Measurements from ENCODE around the gene TSR3. TPM values are rescaled to one million over a fixed set of nuclear protein-coding genes. Genes with fewer than 3 reads are reported as not detected.

TSR3 gene
- total and polyA plus RNA-seq, 2 of the 13 experiments (the other 11 are each of a cell fraction or from before 2014, with no cell fraction given) = 24.2 to 51.0 TPM

DNA sequence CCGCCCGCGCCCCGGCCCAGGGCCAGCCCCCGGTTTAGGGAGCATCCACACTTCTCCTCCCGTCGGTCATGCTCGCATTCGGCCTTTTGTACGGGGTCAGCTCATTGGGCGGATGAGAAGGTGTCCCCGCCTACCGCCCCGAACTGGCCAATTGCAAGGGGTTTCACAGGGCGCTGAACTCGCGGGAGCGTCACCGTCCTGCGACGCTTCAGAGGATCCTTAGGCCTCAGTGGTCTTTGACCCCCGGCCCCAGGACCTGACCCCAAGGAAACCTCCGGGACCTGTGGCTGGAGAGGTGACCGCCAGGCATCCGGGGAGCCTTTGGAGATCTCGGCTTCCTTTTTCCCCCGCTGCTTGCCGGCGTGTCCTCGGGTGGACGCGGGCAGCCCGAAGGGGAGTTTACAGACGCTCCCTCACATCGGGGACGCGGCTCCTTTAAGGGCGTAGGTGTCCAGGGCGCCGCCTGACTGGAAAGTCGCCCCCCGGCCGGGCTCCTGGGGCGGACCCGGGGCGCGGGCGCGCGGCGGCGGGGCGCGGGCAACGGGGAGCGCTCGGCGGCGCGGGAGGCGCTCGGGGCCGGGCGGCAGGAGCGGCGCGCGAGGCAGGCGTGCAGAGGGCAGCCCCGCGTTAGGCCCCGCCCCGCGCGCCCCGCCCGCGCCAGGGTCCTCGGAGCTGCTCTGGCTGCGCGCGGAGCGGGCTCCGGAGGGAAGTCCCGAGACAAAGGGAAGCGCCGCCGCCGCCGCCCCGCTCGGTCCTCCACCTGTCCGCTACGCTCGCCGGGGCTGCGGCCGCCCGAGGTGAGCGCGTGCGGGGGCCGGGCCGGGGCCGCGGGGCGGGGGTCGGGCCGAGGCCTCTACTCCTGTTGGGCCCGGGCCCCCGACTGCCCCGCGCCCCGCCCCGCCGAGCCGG is 42.4 kb downstream of the TSR3 start, which contains the start of gene UBE2I (continued):
- 0 out of 2 replicates have a peak, but pooled peaks have one; percentile 38 for TF ChIP-seq ZNF83 (CRISPR knock-in tag; IDR thresholded peaks at IDR 0.05; ENCODE audit: borderline replicate concordance)
- TF ChIP-seq TBX3 (IDR thresholded peaks at IDR 0.05; ENCODE audit: borderline replicate concordance) = peak; percentile 89
- TF ChIP-seq MYPOP (CRISPR knock-in tag; IDR thresholded peaks at IDR 0.05) = peak; percentile 74; the same call in 1 of the 2 replicates
- TF ChIP-seq ZBTB25 (CRISPR knock-in tag; IDR thresholded peaks at IDR 0.05) = peak; percentile 85
- TF ChIP-seq, protein P1, sequence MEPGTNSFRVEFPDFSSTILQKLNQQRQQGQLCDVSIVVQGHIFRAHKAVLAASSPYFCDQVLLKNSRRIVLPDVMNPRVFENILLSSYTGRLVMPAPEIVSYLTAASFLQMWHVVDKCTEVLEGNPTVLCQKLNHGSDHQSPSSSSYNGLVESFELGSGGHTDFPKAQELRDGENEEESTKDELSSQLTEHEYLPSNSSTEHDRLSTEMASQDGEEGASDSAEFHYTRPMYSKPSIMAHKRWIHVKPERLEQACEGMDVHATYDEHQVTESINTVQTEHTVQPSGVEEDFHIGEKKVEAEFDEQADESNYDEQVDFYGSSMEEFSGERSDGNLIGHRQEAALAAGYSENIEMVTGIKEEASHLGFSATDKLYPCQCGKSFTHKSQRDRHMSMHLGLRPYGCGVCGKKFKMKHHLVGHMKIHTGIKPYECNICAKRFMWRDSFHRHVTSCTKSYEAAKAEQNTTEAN (CRISPR knock-in tag; conservative IDR thresholded peaks at IDR 0.05) = 0 out of 2 replicates have a peak, but pooled peaks have one; percentile 38
- TF ChIP-seq HIVEP1 (CRISPR knock-in tag; IDR thresholded peaks at IDR 0.05) = peak; percentile 83
- no peak for TF ChIP-seq ZNF253 (CRISPR knock-in tag; IDR thresholded peaks at IDR 0.05; ENCODE audit: borderline replicate concordance)
- TF ChIP-seq PLSCR1 (CRISPR knock-in tag; IDR thresholded peaks at IDR 0.05; ENCODE audit: borderline replicate concordance) = peak; percentile 92
- TF ChIP-seq ZNF615 (CRISPR knock-in tag; IDR thresholded peaks at IDR 0.05; ENCODE audit: borderline replicate concordance) = no peak; the same call in 1 of the 2 replicates
- TF ChIP-seq NBN (conservative IDR thresholded peaks at IDR 0.05) = no peak
- no peak for TF ChIP-seq SMAD1 (CRISPR knock-in tag; IDR thresholded peaks at IDR 0.05; ENCODE audit: borderline replicate concordance, low read depth)
- 0 out of 2 replicates have a peak, but pooled peaks have one; percentile 74 for TF ChIP-seq ZSCAN21 (CRISPR knock-in tag; IDR thresholded peaks at IDR 0.05; ENCODE audit: borderline replicate concordance)
- peak; percentile 90; the same call in 1 of the 2 replicates for TF ChIP-seq ZNF772 (CRISPR knock-in tag; IDR thresholded peaks at IDR 0.05)
- peak; percentile 97 for TF ChIP-seq SRY (CRISPR knock-in tag; IDR thresholded peaks at IDR 0.05)
- TF ChIP-seq, protein P2, sequence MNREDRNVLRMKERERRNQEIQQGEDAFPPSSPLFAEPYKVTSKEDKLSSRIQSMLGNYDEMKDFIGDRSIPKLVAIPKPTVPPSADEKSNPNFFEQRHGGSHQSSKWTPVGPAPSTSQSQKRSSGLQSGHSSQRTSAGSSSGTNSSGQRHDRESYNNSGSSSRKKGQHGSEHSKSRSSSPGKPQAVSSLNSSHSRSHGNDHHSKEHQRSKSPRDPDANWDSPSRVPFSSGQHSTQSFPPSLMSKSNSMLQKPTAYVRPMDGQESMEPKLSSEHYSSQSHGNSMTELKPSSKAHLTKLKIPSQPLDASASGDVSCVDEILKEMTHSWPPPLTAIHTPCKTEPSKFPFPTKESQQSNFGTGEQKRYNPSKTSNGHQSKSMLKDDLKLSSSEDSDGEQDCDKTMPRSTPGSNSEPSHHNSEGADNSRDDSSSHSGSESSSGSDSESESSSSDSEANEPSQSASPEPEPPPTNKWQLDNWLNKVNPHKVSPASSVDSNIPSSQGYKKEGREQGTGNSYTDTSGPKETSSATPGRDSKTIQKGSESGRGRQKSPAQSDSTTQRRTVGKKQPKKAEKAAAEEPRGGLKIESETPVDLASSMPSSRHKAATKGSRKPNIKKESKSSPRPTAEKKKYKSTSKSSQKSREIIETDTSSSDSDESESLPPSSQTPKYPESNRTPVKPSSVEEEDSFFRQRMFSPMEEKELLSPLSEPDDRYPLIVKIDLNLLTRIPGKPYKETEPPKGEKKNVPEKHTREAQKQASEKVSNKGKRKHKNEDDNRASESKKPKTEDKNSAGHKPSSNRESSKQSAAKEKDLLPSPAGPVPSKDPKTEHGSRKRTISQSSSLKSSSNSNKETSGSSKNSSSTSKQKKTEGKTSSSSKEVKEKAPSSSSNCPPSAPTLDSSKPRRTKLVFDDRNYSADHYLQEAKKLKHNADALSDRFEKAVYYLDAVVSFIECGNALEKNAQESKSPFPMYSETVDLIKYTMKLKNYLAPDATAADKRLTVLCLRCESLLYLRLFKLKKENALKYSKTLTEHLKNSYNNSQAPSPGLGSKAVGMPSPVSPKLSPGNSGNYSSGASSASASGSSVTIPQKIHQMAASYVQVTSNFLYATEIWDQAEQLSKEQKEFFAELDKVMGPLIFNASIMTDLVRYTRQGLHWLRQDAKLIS (CRISPR knock-in tag; IDR thresholded peaks at IDR 0.05) = peak; percentile 51; the same call in 1 of the 2 replicates
- peak; percentile 71; the same call in 1 of the 2 replicates for TF ChIP-seq ZNF230 (CRISPR knock-in tag; IDR thresholded peaks at IDR 0.05)
- TF ChIP-seq DR1 (CRISPR knock-in tag; IDR thresholded peaks at IDR 0.05) = peak; percentile 97
- TF ChIP-seq ZFYVE20 (CRISPR knock-in tag; IDR thresholded peaks at IDR 0.05; ENCODE audit: borderline replicate concordance, low read depth) = no peak
